ACC112 (cell line): ENCODE data around the gene TRPV3.

Experiments
- H2AFZ ChIP-seq: fragments of 200-600 bp; sonication (generic); one replicate; pipeline ENCODE4 v1.6.0; 2017; ENCODE audit warnings: antibody characterized with exemption, low read length; ENCODE audit not compliant: unreplicated experiment
- H3K27ac ChIP-seq: fragments of 200-600 bp; sonication (generic); 2 replicates; pipeline ENCODE4 v1.5.1; 2014; ENCODE audit warnings: low read depth, mild to moderate bottlenecking, antibody characterized with exemption, low read length, moderate library complexity
- H3K27me3 ChIP-seq: fragments of 200-600 bp; sonication (generic); 2 replicates; pipeline ENCODE4 v1.6.1; 2014; ENCODE audit warnings: mild to moderate bottlenecking, antibody characterized with exemption, low read length, moderate library complexity, mixed read lengths; ENCODE audit not compliant: insufficient read depth
- H3K36me3 ChIP-seq: fragments of 200-600 bp; sonication (generic); 2 replicates; pipeline ENCODE4 v1.6.1; 2016; ENCODE audit warnings: mild to moderate bottlenecking, antibody characterized with exemption, low read length, moderate library complexity, mixed read lengths; ENCODE audit not compliant: insufficient read depth
- H3K4me1 ChIP-seq: fragments of 200-600 bp; sonication (generic); one replicate; pipeline ENCODE4 v1.6.1; 2016; ENCODE audit warnings: low read length, mixed read lengths; ENCODE audit not compliant: insufficient read depth, unreplicated experiment, control insufficient read depth
- H3K4me3 ChIP-seq: fragments of 200-600 bp; sonication (generic); 2 replicates; pipeline ENCODE4 v1.5.1; 2014; ENCODE audit warnings: mild to moderate bottlenecking, low read depth, low read length
- H3K79me2 ChIP-seq: fragments of 200-600 bp; sonication (generic); one replicate; pipeline ENCODE4 v1.6.0; 2016; ENCODE audit warnings: low read length; ENCODE audit not compliant: control insufficient read depth, unreplicated experiment, insufficient read depth

TRPV3 gene

GRCh38 chr17:3557768-3558583 is at the start of gene TRPV3:
Gene TRPV3 (minus strand): TSS chr17:3557812. CDS start chr17:3554850, 2,962 bp downstream.
- Histone ChIP-seq H3K4me3 (no peak within 1 kb of the TSS), H3K4me1 (no peaks in the 10 kb centered on the region), H3K36me3 (no peaks in the 10 kb centered on the region), H3K27me3 (no peaks in the 10 kb centered on the region), H3K79me2 (no peaks in the 10 kb centered on the region), H3K27ac (no peak within 1 kb of the TSS), H2AFZ (no peak within 1 kb of the TSS)

GRCh38 chr17:3603870-3604259 is 46.3 kb upstream of the TRPV3 start:
- H3K27me3 ChIP-seq: no peaks in the 10 kb centered on the region
- no peak overlapping the region for H2AFZ ChIP-seq
- no peaks in the 10 kb centered on the region for H3K36me3 ChIP-seq
- H3K27ac ChIP-seq: no peak overlapping the region
- H3K79me2 ChIP-seq: no peaks in the 10 kb centered on the region
- H3K4me3 ChIP-seq: no peak overlapping the region
- peaks cover 9% of the 10 kb centered on the region for H3K4me1 ChIP-seq

- H3K4me3 ChIP-seq: no peak overlapping the region
- H3K27ac ChIP-seq: peak overlapping the region; percentile 18; the same call in 1 of the 2 replicates
- no peaks in the 10 kb centered on the region for H3K27me3 ChIP-seq
Observed at GRCh38 chr17:3603119-3603869, 45.7 kb upstream of the TRPV3 start.

DNA sequence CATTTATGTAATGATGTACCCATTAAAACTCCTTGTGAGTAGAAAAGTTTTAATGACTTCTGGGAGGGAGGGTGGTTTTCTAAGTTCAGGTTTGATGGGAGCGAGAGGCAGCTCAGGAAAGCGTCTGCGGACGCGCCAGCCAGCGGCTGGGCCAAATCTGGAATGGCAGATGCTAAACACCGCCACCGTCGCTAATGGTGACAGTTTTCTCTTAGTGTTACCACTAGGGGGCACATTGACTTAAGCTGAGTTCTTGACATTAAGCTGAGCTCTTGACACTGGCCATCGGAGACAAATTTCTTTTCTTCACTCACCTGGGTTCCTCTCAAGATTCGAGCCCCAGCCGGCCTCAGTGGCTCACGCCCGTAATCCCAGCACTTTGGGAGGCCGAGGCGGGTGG is 44.9 kb upstream of the TRPV3 start:
- H3K27ac ChIP-seq: no peak overlapping the region
- no peak overlapping the region for H3K4me3 ChIP-seq
- H2AFZ ChIP-seq: no peak overlapping the region
- no peaks in the 10 kb centered on the region for H3K36me3 ChIP-seq
- no peaks in the 10 kb centered on the region for H3K79me2 ChIP-seq
- H3K4me1 ChIP-seq: peaks cover 9% of the 10 kb centered on the region
- H3K27me3 ChIP-seq: no peaks in the 10 kb centered on the region

More at GRCh38 chr17:3603119-3603869, 45.7 kb upstream of the TRPV3 start:
- H3K36me3 ChIP-seq: no peaks in the 10 kb centered on the region
- no peak overlapping the region for H2AFZ ChIP-seq
- peaks cover 9% of the 10 kb centered on the region for H3K4me1 ChIP-seq
- H3K79me2 ChIP-seq: no peaks in the 10 kb centered on the region

DNA sequence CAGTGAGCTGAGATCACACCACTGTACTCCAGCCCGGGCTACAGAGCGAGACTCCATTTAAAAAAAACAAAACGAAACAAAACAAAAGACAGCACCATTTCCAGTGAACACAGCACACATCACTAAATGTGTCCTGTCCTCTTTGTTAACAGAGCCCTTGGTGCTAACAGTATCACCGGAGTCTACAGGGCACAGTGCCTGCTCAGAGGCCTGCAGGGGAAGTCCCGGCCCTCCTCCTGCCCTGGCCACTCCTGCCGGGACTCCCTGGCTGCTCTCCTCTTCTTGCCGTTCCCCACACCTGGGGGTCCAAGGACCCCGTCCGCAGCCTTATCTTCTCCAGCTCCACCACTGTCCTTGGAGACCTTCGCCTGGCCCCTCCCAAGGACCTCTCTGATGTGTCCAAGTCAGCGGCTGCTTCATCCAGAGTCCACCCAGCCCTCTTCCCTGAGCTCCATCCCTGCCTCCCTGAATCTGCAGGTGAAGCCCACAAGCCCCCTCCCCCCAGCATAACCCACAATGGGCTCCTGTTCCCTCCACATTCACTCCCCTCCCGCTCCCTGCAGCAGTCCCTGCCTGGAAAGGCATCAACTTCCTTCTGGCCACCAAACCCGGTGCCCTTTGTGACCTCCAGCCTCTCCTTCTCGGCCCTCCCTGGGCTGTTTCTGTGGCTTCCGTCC is 43.1 kb upstream of the TRPV3 start:
- no peaks in the 10 kb centered on the region for H3K27me3 ChIP-seq
- H3K27ac ChIP-seq: no peak overlapping the region
- H3K4me3 ChIP-seq: no peak overlapping the region
- no peaks in the 10 kb centered on the region for H3K79me2 ChIP-seq
- peaks cover 9% of the 10 kb centered on the region for H3K4me1 ChIP-seq
- H3K36me3 ChIP-seq: no peaks in the 10 kb centered on the region
- no peak overlapping the region for H2AFZ ChIP-seq

GRCh38 chr17:3598078-3598477 is 40.5 kb upstream of the TRPV3 start:
- Histone ChIP-seq H2AFZ (no peak overlapping the region), H3K4me1 (peaks cover under 1% of the 10 kb centered on the region), H3K27ac (no peak overlapping the region), H3K79me2 (no peaks in the 10 kb centered on the region), H3K4me3 (no peak overlapping the region), H3K27me3 (no peaks in the 10 kb centered on the region), H3K36me3 (no peaks in the 10 kb centered on the region)

DNA sequence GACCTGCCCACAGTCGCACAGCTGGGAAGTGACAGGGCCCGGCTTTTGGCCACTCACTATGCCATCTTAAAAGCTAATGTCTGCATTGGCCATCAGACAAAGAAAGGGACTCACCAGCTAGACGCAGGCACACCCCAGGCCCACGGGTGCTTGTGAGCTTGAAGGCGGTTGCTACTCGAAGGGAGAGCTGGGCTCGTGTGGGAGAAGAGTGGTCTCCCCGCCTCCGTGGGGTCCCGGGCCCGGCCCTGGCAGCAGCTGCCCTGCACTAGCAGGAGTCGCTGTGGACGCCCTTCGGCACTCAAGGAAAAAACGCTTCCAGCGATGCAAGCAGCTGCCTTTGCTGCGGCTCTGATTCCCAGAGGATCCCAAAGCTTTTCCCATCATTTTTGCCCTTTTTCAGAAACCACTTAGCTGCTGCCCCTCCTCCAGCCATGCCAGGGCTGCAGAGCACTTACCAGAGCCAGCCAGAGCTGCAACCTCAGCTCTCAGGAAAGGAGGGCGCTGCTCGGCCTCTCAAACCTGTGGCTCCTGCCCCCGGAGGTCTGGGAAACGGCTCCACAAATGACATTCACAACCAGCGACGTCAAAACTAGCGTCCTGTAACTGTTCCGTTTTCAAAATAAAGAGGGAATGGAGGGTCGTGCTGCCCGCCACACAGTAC is 39.3 kb upstream of the TRPV3 start:
- H3K27me3 ChIP-seq: no peaks in the 10 kb centered on the region
- no peaks in the 10 kb centered on the region for H3K36me3 ChIP-seq
- no peak overlapping the region for H3K4me3 ChIP-seq
- no peak overlapping the region for H3K27ac ChIP-seq
- no peaks in the 10 kb centered on the region for H3K79me2 ChIP-seq
- no peak overlapping the region for H2AFZ ChIP-seq
- H3K4me1 ChIP-seq: no peaks in the 10 kb centered on the region

DNA sequence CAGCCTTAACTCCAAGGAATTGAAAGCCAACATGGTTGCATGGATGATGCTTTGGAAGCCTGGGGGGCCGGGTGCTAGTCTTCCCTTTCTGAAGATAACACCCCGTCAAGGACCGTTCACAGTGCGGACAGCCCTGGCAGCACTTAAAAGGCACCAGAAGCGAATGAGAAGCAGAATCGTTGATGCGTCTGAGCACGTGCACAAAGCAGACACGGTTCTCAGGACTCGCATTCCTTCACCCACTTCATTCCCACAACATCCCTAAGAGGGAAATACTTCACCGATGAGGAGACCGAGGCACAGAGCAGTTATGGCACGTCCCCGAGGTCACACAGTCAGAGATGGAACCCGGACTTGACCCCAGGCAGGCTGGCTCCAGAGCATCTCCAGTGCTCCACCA is 37.4 kb upstream of the TRPV3 start:
- Histone ChIP-seq H3K27me3 (no peaks in the 10 kb centered on the region), H3K36me3 (no peaks in the 10 kb centered on the region), H2AFZ (no peak overlapping the region), H3K4me1 (no peaks in the 10 kb centered on the region), H3K4me3 (no peak overlapping the region), H3K27ac (no peak overlapping the region), H3K79me2 (no peaks in the 10 kb centered on the region)

DNA sequence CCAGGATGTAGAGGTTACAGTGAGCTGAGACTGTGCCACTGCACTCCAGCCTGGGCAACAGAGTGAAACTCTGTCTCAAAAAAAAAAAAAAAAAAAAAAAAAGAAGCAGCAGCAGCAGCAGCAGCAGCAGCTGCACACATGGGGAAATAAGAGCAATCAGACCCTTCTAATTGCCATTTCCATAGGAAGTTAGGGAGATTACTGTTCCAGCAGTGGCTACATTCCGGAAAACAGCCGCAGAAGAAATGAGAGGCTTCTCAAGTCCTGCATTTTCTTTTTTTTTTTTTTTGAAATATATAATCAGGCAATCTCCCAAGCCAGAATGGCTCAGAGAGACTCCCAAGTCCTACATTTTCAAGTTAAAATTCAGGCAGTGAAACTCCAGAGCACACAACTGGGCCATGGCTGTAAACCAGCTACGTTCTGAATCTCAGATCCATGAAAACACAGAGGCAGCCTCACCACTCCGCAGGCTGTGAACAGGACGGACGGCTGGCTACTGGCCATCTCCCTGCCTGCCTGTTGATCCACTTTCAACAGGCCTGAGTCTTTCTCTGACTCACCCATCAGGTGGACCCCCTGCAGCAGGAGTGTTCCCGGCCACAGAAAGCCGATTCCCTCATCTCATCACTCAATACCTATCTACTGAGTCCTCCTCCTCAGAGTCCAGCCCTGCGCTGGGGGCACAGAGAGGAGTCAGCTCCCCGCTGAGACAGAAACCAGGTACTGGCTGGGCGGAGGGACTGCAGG is 36.6 kb upstream of the TRPV3 start:
- Histone ChIP-seq H3K79me2 (no peaks in the 10 kb centered on the region), H3K27me3 (no peaks in the 10 kb centered on the region), H3K4me3 (no peak overlapping the region), H3K36me3 (no peaks in the 10 kb centered on the region), H2AFZ (no peak overlapping the region), H3K4me1 (no peaks in the 10 kb centered on the region), H3K27ac (no peak overlapping the region)

DNA sequence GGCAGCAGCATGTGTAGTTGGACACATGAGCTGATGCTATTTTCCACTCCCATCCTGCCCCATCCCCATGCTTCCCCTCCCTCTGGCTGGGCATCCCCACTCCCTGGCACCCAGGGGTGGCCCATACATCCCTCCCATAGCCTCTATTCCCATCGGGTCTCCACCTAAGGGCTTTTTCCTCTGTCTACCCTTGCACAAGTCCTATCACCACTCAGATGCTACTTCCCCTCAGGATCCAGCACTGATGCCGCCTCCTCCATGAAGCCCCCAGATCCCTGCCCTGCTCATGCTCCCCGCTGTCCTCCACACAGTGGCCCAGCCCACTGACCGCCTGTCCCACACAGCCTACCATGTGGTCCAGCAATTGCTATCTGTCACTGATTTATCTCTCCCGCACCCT is 35.8 kb upstream of the TRPV3 start:
- H3K4me1 ChIP-seq: no peaks in the 10 kb centered on the region
- H3K79me2 ChIP-seq: no peaks in the 10 kb centered on the region
- H3K27me3 ChIP-seq: no peaks in the 10 kb centered on the region
- H2AFZ ChIP-seq: no peak overlapping the region
- no peak overlapping the region for H3K27ac ChIP-seq
- H3K4me3 ChIP-seq: no peak overlapping the region
- H3K36me3 ChIP-seq: no peaks in the 10 kb centered on the region
